NCI-H226 (cell line): ENCODE measurements around the gene CCKAR.

Experiments used
- DNase-seq: peaks from one replicate; pipeline ENCODE4 v3.0.0-alpha.2; 2015

Gene CCKAR, protein sequence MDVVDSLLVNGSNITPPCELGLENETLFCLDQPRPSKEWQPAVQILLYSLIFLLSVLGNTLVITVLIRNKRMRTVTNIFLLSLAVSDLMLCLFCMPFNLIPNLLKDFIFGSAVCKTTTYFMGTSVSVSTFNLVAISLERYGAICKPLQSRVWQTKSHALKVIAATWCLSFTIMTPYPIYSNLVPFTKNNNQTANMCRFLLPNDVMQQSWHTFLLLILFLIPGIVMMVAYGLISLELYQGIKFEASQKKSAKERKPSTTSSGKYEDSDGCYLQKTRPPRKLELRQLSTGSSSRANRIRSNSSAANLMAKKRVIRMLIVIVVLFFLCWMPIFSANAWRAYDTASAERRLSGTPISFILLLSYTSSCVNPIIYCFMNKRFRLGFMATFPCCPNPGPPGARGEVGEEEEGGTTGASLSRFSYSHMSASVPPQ

DNA sequence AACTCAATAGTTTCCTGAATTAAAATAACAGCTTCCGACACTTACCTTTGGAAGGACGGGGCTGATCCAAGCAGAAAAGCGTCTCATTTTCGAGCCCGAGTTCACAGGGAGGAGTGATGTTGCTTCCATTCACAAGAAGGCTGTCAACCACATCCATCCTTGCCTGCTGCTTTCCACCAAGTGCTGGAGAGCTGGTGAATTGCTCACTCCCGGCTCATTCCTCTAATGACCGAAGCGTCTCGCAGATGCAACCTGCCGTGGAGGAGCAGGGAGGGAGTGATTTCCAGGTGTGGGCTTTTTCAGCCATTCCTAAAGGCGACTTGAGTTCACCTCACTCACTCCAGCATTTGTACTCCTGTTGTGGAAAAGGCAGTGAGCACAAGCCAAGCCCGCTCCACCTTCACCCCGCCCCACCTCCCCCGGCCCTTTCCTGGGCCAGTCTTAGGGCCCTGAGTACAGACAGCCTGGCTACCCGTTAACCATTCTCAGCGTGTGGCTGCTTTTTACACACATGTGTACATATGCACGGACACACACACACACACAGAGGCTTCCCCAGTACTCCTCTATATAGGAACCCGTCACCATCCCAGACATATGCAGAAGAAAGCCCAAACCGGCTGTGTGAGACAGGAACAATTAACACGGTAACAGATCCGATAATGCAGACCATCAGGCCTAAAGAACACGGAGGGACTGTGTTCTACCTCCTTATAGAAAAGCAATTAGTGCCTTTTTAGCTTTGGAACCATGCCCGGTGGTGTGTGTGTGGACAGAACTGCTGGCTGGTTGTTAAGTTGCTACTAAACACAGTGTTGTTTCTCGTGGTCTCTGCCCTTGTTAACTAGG lies at the start of gene CCKAR:
Gene CCKAR (minus strand): TSS at position 374 of the 849 bp plus-strand sequence. CDS start 217 bp downstream, at position 157.
- no peak for DNase-seq

DNA sequence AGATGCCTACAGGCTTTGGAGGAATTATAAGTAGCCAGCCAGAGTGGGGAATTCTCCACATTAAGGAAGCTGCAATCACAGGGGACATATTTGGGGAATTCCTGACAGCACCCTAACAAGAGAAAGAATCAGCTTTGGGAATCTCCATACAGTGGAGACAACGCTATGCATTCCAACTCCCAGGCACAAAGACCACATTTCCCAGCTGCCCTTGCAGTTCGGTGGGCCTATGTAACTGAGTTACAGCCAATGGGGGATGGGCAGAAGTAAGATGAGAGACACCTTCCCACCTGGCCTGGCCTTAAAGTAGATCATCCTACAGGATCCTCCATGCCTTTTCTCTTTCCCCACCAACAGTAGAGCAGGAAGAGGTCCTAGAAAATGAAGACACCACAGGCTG lies 43.4 kb upstream of the CCKAR start:
- DNase-seq, result no peak

DNA sequence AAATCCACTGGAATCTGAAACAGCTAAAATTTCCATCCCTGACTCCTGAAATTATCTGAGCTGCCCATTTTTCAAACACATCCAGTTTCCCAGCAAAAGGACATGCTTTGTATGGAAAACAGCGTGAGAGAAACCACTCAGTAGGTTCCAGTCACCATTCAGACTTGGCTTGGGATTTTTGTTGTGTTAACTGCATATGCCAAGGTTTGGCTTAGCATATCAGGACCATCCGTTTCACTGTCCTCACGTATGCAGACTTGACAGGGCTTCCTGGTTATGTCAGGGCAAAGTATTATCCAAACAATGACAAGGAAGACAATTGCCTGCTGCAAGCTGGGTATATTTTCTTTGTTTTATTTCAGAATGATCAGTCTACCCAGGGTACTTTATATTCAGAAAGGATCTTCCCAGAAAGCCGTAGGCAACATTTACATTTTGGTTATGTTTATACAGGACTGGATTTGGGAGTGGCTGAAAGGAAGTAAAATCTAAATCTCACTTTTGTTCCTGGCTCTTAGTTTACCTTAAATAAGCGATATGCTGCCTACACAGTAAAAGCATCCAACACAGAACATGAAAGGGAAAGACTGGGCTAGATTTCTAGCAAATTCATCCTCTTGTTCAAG lies 41.3 kb upstream of the CCKAR start:
- DNase-seq, result no peak

DNA sequence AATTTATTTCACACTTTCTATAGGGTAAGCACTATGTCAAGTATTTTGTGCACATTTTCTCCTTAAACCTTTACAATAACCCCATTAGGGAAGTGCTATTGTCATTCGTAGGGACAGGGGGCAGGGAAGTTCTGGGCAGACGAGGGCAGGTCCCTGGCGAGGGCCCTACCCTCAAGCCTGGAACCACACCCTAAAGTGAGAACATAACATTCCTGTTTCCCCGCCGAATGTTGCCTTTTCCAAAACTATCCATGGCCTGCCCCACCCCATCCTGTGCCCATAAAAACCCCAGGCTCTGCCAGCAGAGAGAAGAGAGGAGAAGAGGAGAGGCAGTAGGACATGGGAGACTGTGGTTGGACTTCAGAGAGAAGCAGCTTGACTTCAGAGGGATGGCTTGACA lies 39.8 kb upstream of the CCKAR start:
- DNase-seq, result no peak

DNA sequence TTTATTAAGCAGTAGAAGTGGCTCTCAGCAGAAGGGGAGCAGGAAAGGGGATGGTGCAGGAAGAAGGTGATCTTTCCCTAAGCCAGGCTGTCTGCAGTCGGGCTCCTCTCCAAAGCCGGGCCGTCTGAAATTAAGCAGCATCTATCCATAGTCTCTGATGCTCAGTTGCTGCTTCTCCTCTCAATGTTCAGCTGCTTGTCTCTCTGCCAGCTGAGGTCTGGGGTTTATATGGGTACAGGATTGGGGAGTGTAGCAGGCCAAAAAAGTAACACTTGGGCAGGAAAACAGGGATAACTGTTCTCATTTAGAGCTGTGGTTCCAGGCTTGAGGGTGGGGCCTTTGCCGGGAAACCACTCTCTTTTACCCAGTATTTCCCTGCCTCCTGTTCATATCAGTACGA lies 39.2 kb upstream of the CCKAR start:
- no peak for DNase-seq

DNA sequence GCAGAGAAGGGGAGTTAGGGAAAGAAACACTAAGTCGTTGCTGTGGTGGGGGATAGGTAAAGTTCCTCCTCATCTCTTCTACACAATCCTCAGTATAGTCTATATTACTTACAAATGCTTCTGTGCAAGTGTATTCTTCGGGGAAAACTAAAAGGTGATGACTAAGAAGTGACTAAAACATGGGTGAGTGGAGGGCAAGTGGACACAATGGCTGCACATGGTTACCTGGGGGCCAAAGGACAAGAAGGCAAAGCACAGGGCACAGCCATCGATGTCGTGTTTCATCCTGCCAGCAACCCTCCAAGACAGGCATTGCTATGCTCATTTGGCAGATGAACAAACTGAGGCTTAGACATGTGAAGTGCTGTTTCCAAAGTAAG lies 35.5 kb upstream of the CCKAR start:
- no peak for DNase-seq

DNA sequence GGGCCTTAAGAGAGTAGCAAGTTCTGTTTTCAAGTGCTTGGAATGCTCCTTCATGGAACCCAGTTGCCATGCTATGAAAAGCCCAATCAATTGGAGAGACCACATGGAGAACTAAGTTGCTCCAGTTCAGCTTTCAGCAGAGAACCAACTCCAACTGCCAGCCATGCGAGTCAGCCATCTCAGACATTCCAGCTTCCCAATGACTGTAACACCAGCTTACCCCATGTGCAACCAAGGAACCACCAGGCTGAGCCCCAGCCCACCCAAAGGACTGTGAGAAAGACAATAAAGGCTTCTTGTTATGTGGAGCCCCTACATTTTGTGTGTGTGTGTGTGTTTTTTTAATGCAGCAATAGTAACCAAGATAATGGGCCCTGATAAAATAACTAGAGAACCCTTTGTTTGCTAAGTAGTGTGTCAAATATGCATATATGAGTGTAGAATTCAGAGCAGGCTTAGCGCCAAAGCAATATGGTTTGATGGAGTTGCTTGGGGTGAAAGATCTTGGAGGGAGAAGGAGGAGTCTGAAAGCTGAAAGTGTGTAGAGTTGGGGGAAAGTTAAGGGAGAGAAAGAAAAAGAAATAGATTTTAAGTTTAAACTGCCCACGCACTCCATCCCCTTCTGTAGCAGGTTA lies 35.0 kb upstream of the CCKAR start:
- DNase-seq, result peak; percentile 2

DNA sequence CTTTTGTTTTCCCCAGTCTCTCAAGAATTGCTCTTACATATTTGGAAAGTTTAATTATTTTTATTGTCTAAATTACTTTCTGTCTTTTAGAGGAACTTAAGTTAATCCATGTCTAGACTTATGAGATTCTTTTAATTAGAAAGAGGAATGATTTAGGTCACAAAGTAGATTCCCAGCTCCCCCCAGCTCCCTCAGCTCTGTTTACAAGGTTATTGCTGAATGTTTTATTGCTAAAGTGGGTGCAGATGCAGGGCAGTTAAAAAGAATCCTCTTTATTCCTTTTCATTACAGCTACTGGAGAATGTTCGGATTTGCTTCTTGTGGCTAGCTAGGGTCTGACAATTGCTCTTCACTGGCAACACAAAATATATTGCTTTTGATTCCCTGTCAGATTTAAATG lies 33.7 kb upstream of the CCKAR start:
- DNase-seq, result no peak

DNA sequence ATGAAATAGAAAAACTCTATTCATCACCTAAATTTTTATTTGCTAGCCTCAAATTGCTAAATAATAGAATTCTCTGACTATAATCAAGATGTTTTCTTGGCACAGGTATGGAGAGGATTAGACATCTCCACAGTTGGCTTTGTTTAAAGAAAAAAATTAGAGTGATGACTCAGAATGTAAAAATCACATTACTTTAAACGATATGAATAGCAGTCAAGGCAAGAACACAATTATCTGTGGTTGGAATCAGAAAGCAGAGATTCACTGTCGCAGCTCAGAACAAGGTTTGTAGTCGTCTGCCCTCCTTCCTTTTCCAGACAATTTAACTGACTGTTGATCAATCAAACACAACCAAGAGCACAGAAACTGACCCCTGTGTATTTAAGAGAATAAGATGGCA lies 32.2 kb upstream of the CCKAR start:
- no peak for DNase-seq

DNA sequence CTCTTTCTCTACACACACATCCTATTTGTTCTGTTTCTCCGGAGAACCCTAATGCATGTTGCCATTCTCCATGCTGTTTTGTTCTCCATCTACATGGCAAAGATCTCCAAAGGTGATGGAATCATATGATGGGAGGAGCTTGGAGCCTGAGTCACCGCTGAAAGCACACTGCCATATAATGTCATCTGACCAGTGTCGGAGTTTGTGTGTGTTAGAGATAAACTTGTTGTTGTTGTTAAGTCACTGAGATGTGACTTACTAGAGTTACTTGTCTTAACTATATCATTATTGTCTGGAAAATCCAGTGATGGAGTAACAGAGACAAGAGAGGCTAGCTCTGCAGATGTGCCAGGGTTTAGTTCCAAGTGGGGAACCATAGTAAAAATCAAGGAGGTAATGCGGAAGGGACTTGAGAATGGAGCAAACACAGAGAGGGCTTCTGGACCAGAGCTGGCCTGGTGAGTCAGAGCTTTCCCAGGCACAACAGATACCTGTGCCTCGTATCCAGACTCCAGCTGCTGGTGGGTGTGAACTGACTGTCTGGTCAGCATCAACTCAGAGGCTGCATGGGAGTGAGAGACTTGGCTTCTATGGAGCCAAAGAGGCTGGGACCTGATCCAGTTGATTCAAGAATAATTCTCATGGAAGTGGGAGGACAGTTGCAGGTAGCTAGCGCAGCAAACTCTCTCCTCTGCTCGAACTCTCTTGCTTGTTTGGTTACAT lies 30.6 kb upstream of the CCKAR start:
- no peak for DNase-seq

DNA sequence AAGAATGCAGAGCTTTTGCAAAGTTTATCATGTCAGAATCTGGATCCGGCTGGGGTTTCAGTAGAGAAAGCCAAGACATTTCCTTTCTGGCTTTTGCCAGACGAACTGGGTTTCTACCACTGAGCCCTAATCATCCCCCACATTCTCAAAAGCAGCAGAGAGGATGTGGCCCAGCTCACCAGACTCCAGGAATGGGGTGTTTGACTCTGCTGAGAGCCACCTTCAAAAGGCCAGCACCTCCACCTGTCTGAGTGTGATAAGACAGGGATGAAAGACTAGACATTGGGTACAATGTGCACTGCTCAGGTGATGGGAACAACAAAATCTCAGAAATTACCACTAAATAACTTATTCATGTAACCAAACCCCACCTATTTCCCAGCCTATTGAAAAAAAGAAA lies 25.7 kb upstream of the CCKAR start:
- no peak for DNase-seq

DNA sequence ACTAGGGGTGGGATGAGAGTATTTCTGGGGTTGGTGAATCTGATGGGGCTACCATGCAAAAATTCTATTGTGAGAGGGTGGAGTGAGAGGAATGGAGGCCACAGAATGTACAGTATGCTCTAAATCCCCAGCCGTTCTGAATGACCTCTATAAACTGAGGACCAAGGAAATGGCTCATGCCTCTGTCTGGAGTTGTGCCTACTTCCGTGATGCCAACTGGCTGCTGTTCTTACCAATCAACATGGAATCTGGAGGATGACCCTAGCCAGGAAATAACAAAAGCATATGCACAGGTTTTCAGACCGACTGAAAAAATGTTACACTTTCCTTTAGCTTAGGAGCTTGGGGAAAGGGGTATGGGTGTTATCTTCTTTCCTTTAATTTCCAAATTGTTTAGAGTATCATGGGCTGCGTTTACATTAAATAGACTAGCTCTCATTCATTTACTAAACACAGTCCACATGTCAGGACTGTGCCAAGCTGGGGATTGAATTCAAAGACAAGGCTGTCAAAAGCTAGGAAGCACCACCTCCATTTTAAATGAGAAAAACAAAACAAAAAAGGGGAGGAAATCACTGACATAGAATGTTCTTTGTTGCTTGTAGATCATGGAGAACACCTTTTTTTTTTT lies 20.2 kb upstream of the CCKAR start:
- DNase-seq, result no peak

DNA sequence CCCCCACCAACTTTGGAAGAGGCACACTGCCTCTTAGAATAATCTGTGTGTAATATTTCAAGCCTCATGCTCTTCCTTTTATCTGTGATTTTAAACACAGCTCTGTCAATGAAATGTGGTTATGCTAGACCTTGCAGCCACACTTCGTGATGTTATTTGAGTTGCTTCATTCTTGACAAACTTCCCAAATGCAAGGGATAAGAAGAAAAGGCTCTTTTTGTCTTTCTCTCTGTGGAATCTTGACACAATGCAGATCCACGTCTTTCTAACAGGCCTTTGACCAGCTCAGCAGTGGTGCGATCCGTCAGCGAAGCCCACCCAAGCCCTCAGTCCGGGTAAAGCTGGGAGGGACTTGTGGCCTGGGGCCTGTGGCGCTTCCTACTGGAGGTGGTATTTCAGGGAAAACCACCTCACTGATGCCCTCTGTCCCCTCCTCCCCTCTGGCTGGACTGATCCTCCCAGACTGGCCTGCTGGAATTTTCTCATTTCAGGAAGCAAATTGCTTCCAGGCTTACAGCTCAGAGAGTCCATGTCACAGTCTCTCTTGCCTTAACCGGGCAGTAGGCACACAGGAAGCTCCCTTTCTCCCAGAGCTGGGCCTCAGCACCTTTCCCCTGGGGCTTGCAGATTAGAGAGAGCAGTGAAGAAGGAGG lies 19.5 kb upstream of the CCKAR start:
- DNase-seq, result no peak

DNA sequence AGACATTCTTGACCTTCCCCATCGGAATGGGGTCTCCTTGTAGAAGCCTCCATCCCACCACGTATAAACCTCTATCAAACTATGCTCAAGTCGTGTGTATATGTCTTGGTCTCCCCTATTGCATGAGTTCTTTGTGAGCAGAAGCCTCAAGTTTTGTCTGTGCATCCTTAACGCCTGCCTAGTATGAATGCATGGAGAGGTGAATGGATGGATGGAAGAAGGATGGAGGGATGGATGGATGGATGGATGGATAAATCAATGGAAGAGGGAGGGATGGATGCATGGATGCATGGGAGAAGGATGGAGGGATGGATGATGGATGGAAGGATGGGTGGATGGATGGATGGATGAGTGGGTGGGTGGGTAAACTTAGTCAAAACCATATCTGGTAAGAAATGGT lies 17.0 kb upstream of the CCKAR start:
- DNase-seq, result no peak

DNA sequence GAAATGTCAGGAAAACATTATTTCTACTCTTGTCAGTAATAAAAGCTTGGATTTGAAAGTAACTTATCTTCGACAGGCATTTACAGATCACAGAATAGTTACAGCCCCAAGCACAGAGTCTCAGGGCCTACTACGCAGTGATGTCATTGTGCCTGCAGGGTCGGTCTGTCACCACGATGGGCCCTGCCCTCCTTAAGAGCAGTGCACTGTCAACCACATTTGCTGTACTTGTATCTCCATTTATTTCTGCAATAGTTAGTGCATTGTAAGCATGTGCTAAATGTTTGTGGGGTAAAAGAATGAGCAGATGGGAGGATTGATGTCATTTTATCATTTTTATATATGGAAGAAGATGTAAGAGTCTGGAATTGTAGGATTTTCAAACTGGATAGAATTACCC lies 13.6 kb upstream of the CCKAR start:
- no peak for DNase-seq

DNA sequence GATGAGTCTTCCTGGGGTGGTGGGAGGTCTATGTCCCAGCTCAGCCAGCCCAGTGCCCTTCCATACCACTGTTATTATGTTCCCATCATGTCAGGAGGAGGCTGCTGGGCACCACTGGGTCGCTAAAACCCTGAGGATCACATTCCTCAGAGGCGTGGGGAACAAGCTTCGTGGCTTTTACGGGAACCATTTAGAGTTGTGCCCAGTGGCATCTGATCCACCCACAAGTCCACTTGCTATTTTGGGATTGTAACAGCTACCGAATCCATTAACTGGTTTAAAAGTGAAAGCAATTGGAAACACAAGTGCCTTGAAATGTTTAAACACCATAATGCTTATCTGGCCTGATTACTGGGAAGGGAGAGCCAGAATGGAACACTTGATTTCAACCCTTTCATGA lies 13.1 kb upstream of the CCKAR start:
- DNase-seq, result no peak

DNA sequence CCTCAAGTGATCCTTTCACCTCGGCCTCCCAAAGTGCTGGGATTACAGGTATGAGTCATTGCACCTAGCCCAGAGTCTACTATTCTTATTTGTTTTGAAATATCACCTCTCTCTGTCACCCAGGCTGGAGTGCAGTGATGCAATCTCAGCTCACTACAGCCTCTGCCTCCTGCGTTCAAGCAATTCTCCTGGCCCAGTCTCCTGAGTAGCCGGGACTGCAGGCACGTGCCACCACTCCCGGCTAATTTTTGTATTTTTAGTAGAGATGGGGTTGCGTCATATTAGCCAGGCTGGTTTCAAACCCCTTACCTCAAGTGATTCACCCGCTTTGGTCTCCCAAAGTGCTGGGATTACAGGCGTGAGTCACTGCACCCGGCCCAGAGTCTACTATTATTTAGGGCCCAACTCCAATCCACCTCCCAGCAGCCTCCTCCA lies 10.3 kb upstream of the CCKAR start:
- DNase-seq, result peak; percentile 2

DNA sequence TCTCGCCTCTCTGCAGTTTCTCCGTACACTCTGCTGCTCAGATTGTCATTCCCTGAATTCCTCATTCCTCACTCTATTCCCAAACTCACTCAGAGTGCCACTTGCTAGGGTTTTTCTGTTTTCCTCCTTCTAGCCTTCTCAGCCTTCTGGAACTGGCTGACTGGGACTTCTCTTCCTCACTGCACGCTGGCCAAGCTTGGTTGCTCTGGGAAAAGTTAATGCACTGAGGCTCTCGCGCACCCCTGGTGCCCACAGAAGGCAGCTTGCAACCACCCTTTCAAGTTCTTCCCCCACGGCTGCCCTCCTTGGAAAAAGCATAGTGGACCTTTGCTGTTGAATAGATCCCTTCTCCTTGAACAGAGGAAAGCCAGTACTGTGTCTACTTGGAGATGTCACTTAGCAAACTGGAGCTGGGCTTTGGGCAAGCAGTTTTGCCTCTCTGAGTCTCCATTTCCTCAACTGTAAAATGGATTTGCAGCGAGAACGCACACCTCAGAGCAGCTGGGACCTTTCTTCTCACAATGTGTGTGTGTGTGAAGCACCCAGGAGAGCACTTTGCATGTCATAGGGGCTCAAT lies 6.0 kb upstream of the CCKAR start:
- DNase-seq, result no peak

DNA sequence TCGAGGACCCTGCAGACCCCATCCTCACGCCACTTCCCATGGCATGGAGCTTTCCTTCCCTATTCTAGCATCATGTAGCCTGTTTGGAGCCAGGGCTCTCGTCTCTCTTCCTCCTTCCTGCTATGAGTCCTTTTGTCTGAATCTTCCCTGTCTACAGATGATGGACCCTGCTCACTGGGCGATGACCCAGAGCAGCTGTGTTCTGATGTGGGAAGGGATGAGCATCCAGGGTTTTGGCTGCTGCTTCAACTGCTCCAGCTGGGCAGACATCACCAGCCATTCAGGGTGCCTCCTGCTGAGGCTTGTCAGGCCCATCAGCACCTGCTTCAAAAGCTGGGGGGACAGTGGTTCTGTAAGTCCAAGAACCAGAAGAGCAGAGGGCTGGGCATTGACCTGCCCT lies 3.2 kb upstream of the CCKAR start:
- no peak for DNase-seq

DNA sequence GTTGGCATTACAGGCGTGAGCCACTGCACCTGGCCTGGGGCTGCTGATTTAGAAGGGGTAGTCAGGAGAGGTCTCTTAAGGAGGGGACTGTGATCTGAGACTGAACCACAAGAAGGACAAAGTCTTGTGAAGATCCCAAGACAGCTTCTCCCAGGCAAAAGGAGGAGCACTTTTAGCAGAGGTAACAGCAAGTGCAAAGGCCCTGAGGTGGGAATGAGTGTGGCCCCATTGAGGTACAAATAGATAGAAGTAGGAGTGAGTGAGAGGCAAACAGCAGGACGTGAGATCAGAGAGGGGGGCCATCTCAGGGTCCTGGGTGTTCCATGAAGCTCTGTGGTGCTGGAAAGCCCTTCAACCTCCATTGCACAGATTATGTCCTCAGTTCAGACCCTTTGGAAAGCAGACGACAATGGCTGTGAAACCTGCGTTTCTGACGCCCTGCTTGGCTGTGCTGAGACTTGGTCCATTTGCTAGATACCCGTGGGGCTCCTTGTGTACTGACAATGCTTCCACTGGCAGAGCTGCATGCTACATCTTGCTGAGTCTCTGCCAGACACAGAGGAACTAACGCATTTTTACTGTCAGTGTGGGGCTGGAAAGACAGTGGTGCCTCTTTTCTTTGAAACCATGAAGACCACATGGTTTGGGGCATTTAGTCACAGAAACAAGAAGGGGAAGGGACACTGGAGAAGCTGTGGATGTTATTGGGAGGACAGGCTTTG lies 1.3 kb upstream of the CCKAR start:
- DNase-seq, result no peak

DNA sequence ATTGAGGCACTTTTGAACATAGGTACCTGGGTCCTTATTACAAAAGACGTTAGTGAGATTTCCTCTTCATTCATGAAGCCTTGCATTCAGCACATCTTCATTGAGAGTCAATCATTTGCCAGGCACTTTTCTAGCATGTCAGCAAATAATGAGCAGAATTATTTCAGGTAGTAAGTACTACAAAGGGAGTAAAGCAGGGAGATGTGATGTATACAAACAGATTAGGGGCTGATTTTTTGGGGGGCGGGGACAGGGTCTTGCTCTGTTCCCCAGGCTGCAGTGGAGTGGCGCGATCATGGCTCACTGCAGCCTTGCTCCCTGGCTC lies 638 bp upstream of the CCKAR start:
- no peak for DNase-seq
